ENCODE data around the gene TMEM266.

GRCh38 chr15:76173317-76173834, 113.6 kb downstream of the TMEM266 start:
- TF ChIP-seq POLR2A (IDR thresholded peaks at IDR 0.05) (no peak), CTCF (IDR thresholded peaks at IDR 0.05) (no peak)

Measured in testis (tissue), 2 donors.